Activated CD8-positive, alpha-beta memory T cell treated with anti-CD3 and anti-CD28 coated beads for 36 hours (primary cell): ENCODE measurements around the gene PLIN4. TPM values are rescaled to one million over a fixed set of nuclear protein-coding genes. Genes with fewer than 3 reads are reported as not detected.

Experiments
- CTCF ChIA-PET: fragments of 350-600 bp; sonication (Branson Sonifier 250); formaldehyde crosslinking; loops from one replicate; lab custom pipeline; 2021; ENCODE audit warnings: antibody characterized with exemption; lab: Charles Lee
- POLR2A ChIA-PET: fragments of 350-600 bp; sonication (Branson Sonifier 250); formaldehyde crosslinking; loops from one replicate; lab custom pipeline; 2021; ENCODE audit warnings: antibody characterized with exemption; lab: Charles Lee
- total RNA-seq, 2 experiments: library from RNA; stranded (reverse); gene quantifications; one replicate each; pipeline ENCODE4 v1.2.3, GENCODE V29; 2021

Gene PLIN4
- total RNA-seq, 2 experiments from 2014 or later, result not detected

DNA sequence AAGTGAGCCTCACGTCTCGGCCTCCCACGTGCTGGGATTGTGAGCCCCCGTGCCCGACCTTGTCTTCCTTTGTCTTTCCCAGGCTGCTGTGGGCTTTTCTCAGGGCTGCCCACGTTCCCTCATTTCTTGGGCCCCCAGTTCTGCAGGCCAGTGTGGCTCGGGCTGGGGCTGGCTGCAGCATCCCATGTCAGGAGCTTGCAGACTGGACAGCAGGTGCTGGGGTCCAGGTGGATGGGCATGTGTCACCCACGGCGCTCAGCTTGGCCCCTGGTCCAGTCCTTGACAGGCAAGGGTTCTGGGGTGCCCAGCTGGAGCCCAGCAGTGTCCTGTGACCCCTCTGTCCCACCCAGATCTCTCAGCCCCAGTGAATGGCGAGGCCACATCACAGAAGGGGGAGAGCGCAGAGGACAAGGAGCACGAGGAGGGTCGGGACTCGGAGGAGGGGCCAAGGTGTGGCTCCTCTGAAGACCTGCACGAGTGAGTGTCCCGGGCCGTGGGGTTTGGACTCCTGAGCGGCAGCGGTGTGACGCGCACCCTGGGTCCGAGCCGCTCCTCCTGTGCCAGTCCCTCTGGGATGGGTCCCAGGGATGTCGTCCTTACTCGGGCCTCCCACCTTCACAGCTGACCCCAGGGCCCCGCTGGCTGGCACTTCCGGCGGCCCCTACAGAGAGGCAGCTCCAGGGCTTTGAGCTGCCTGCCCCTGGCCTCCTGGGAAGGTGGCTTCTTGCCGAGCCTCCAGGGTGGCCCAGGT, 17.3 kb downstream of the PLIN4 start:
- CTCF ChIA-PET, result interaction anchor here (1.9 kb wide), 1 partner anchor 24 kb away, joined by 5 read pairs; no protein-coding TSS in a partner anchor
- POLR2A ChIA-PET, result no interaction called here

- CTCF ChIA-PET, result no interaction called here
These were observed 18.4 kb downstream of the PLIN4 start for GRCh38 chr19:4499855-4500254.

DNA sequence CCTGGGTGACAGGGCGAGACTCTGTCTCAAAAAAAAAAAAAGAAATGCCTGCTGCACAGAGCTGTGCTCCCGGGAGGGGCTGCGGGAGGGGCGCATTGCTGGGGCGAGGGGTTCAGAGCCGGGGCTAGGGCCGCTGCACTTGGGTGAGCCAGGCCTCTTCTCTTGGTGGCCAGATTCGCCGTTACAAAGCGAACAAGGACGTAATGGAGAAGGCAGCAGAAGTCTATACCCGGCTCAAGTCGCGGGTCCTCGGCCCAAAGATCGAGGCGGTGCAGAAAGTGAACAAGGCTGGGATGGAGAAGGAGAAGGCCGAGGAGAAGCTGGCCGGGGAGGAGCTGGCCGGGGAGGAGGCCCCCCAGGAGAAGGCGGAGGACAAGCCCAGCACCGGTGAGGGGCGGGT, 19.0 kb downstream of the PLIN4 start:
- ChIA-PET POLR2A (no interaction called here), CTCF (interaction anchor here (0.6 kb wide), 1 partner anchor 711 kb away, joined by 4 read pairs; no protein-coding TSS in a partner anchor)

More at GRCh38 chr19:4499855-4500254, 18.4 kb downstream of the PLIN4 start:
- POLR2A ChIA-PET, result no interaction called here

DNA sequence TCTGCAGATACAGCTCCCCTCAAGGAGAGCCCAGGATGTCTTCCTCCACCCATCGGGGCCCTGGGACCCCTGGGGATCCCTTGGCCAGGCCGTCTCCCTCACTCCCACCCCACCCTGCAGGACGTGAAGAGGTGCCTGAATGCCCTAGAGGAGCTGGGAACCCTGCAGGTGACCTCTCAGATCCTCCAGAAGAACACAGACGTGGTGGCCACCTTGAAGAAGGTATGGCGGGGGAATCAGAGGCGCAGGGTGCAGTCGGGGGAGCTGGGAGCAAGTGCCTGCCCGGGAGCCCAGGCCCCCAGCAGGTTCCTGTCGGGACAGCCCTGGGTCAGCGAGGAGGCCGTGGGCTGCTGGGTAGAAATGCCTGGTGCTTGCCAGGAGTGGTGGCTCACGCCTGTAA, 19.6 kb downstream of the PLIN4 start:
- ChIA-PET POLR2A (no interaction called here), CTCF (interaction anchor here (0.6 kb wide), 1 partner anchor 710 kb away, joined by 4 read pairs; no protein-coding TSS in a partner anchor)

DNA sequence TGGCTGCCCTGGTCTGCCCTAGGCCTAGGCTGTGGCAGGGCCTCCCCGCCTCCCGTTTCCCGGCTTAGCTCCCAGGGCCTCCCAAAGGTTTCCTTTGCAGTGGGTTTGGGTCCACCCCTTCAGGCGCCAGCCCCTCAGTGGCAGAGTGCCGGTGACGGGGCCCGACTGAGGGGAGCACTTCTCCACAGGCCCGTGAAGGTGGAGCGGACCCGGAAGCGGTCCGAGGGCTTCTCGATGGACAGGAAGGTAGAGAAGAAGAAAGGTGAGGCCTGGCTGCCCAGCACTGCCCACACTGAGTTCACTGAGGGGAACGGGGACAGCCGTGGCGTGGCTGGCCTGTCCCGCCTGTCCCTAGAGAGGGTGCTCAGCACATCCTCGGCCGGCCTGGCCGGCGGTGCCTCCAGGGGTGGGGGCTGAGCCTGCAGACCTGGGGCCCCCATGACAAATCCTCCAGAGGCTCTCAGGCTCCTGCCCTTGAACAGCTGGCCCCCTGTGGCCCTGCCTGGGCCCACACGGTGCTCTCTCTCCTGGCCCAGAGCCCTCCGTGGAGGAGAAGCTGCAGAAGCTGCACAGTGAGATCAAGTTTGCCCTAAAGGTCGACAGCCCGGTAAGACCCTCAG, 20.4 kb downstream of the PLIN4 start:
- ChIA-PET POLR2A (no interaction called here), CTCF (no interaction called here)

- CTCF ChIA-PET, result no interaction called here
- POLR2A ChIA-PET, result no interaction called here
These were observed 22.0 kb downstream of the PLIN4 start for GRCh38 chr19:4496304-4496703.

DNA sequence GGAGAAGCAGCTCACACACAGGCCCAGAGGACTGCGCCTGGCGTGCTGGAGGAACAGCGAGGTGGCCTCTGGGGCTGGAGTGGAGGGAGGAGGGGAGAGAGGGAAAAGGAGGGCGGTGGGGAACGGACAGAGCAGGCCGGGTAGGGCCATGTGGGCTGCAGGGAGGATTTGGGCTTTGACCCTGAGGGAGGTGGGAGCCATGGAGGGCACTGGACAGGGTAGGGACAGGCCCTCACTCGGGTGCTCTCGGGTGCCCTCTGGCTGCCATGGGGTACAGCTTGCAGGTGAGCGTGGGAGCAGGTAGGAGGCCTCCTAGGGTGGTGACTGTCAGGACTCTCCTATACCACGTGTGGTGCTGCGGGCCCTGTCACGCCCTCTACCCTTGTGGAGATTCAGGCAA, 22.8 kb downstream of the PLIN4 start:
- POLR2A ChIA-PET, result no interaction called here

DNA sequence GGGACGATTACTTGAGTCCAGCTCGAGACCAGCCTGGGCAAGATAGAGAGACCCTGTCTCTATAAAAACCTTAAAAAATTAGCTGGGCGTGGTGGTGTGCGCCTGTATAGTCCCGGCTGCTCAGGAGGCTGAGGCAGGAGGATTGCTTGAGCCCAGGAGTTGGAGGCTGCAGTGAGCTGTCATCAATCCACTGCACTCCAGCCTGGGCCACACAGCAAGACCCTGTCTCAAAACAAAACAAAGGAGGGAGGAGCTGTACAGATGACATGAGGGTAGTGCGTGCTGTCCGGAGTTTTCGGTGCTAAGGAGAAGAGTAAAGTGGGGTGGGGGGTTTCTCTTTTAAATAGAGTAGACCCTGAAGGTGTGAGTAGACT, 23.6 kb downstream of the PLIN4 start:
- ChIA-PET POLR2A (no interaction called here), CTCF (no interaction called here)

More for the DNA sequence above, 22.8 kb downstream of the PLIN4 start:
- CTCF ChIA-PET, result no interaction called here

- CTCF ChIA-PET, result no interaction called here
- POLR2A ChIA-PET, result no interaction called here
These were observed 24.2 kb downstream of the PLIN4 start for GRCh38 chr19:4493929-4494690.

DNA sequence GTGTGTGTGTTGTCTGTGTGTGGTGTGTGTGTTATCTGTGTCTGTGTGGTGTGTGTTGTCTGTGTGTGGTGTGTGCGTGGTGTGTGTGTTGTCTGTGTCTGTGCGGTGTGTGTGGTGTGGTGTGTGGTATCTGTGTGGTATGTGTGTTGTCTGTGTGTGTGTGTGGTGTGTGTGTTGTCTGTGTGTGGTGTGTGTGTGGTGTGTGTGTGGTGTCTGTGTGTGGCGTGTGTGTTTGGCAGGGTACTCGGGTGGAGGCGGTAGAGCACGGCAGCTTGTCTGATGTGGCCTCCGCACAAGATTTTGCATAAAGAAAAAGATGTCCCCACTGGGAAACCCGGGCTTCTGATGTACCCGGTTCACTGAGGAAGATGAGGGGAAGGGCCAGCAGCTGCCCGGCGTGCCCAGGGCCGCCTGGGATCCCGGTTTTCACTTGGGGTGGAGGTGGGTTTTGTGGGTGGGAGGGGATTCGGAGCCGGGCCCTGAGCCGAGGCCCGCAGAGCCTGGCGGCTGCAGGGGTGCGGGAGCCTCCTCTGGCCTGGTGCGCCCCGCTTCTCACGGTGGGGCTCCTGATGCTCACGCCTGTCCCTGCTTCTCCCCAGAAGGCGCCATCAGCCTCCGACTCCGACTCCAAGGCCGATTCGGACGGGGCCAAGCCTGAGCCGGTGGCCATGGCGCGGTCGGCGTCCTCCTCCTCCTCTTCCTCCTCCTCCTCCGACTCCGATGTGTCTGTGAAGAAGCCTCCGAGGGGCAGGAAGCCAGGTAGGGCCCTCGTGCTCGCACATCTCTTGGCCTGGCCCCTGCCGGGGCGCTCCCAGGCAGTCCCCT, 25.0 kb downstream of the PLIN4 start:
- CTCF ChIA-PET, result no interaction called here
- POLR2A ChIA-PET, result no interaction called here

- POLR2A ChIA-PET, result no interaction called here
- CTCF ChIA-PET, result no interaction called here
These were observed 25.8 kb downstream of the PLIN4 start for GRCh38 chr19:4492337-4493103.

DNA sequence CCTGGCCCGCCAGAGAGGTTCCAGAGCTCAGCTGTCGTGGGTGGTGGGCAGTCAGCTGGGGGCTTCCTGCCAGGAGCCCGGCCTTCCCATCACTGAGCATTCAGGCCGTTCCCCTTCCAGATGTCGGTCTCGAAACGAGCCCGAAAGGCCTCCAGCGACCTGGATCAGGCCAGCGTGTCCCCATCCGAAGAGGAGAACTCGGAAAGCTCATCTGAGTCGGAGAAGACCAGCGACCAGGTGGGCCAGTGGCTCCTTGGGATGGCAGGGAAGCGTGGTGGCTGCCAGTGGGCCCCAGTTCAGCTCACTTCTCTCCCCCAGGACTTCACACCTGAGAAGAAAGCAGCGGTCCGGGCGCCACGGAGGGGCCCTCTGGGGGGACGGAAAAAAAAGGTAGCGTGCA, 26.8 kb downstream of the PLIN4 start:
- CTCF ChIA-PET, result no interaction called here
- POLR2A ChIA-PET, result no interaction called here

- POLR2A ChIA-PET, result no interaction called here
- CTCF ChIA-PET, result no interaction called here
These were observed 29.8 kb downstream of the PLIN4 start for GRCh38 chr19:4488496-4488895.

DNA sequence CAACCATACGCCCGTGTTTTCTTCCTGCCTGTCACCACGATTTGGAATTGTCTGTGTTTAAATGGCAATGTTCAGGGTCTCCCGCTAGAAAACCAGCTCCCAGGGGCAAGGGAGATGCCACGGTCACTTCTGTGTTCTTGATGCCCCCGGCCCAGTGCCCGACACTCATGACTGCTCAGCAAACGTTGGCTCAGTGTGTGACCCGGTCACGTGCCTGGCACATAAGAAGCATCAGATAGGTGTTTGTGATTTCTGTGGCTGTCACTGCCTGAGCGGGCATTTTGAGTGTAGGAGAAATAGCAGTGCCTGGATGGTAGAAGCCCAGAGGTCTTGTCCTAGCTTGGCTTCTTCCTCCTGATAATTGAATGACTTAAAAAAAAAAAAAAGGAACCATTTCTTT, 30.7 kb downstream of the PLIN4 start:
- ChIA-PET CTCF (no interaction called here), POLR2A (interaction anchor here (0.7 kb wide), 1 partner anchor 14 kb away, joined by 4 read pairs; no protein-coding TSS in a partner anchor)

- POLR2A ChIA-PET, result no interaction called here
- CTCF ChIA-PET, result interaction anchor here (0.7 kb wide), 1 partner anchor 152 kb away, joined by 3 read pairs; no protein-coding TSS in a partner anchor
These were observed 34.9 kb downstream of the PLIN4 start for GRCh38 chr19:4483385-4483784.

DNA sequence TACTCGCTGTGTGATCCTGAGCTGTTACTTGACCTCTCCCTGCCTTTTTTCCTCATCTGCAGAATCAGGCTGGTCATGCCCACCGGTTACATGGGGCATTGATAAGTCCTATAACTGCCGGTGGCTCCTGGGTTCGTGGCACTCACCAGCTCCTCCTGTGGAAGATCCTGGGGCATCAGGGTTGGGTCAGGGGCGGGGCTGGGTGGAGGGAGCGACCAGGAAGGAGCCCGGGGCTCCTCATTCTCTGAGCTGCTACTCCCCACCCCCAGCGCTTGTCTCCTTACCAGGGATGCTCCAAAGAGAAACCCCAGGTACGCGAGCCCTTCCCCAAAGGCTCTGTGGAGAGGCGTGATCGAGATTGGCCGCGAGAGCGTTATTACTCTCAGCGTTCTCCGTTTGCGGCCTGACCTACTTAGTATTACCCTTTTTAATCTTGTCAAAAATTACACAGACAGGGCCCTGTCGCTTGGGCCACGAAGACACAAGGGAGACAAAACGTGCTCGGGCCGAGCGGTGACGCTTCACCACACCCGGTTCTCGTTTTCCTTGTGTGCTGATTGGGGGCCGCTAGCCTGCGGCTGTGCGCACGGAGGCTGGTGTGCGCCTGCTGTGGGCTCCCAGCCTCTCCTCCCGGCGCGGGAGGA, 35.4 kb downstream of the PLIN4 start:
- ChIA-PET CTCF (interaction anchor here (0.9 kb wide), 1 partner anchor 41 kb away, joined by 3 read pairs; no protein-coding TSS in a partner anchor), POLR2A (no interaction called here)

- ChIA-PET CTCF (interaction anchor here (0.7 kb wide), 1 partner anchor 485 kb away, joined by 4 read pairs; no protein-coding TSS in a partner anchor), POLR2A (interaction anchor here (0.6 kb wide), 1 partner anchor 9 kb away, joined by 8 read pairs; no protein-coding TSS in a partner anchor)
These were observed 41.1 kb downstream of the PLIN4 start for GRCh38 chr19:4477034-4477801.
